ENCODE measurements around the gene EIF3K.
"Not testable (repeated sequence)": the region's sequence is repeated elsewhere in the genome, so short reads cannot be mapped to it uniquely, and the experiment has no call there.

EIF3K gene

GRCh38 chr19:38617764-38618589 lies 1.0 kb upstream of the EIF3K start, which contains the start of gene MAP4K1:
TSS of gene MAP4K1 (minus strand) at chr19:38617953. CDS start at chr19:38617895, 58 bp downstream.
- no peak for DNase-seq (ENCODE audit: low spot score)

GRCh38 chr19:38619361-38620174 lies 580 bp downstream of the EIF3K start:
- no peak for DNase-seq (ENCODE audit: low spot score)

- DNase-seq (ENCODE audit: low spot score) = no peak
Observed at GRCh38 chr19:38624822-38625221, 5.8 kb downstream of the EIF3K start.

GRCh38 chr19:38626401-38626800 lies 7.4 kb downstream of the EIF3K start:
- no peak for DNase-seq (ENCODE audit: low spot score)

- DNase-seq (ENCODE audit: low spot score) = no peak
Observed at GRCh38 chr19:38629568-38629967, 10.6 kb downstream of the EIF3K start.

GRCh38 chr19:38631301-38631700 lies 12.3 kb downstream of the EIF3K start:
- DNase-seq (ENCODE audit: low spot score) = not testable (repeated sequence)

- DNase-seq (ENCODE audit: low spot score) = not testable (repeated sequence)
Observed at GRCh38 chr19:38631811-38632475, 13.0 kb downstream of the EIF3K start.

GRCh38 chr19:38632476-38633213 lies 13.7 kb downstream of the EIF3K start:
- no peak for DNase-seq (ENCODE audit: low spot score)

GRCh38 chr19:38634757-38635482 lies 15.9 kb downstream of the EIF3K start:
- peak; percentile 74 for DNase-seq (ENCODE audit: low spot score)

- DNase-seq (ENCODE audit: low spot score) = no peak
Observed at GRCh38 chr19:38635483-38636399, 16.8 kb downstream of the EIF3K start.

- no peak for DNase-seq (ENCODE audit: low spot score)
Observed at GRCh38 chr19:38638461-38638860, 19.5 kb downstream of the EIF3K start.

- DNase-seq (ENCODE audit: low spot score) = no peak
Observed at GRCh38 chr19:38639679-38640078, 20.7 kb downstream of the EIF3K start.

GRCh38 chr19:38640368-38640767 lies 21.4 kb downstream of the EIF3K start:
- no peak for DNase-seq (ENCODE audit: low spot score)

- no peak for DNase-seq (ENCODE audit: low spot score)
Observed at GRCh38 chr19:38642176-38642575, 23.2 kb downstream of the EIF3K start.

- DNase-seq (ENCODE audit: low spot score) = no peak
Observed at GRCh38 chr19:38644719-38645118, 25.7 kb downstream of the EIF3K start.

GRCh38 chr19:38647368-38647965 lies 28.5 kb downstream of the EIF3K start, which contains the start of gene ACTN4:
TSS of gene ACTN4 (plus strand) at chr19:38647649. CDS start at chr19:38647746, 97 bp downstream.
- peak; percentile 98 for DNase-seq (ENCODE audit: low spot score)

- no peak for DNase-seq (ENCODE audit: low spot score)
Observed at GRCh38 chr19:38647966-38648768, 29.2 kb downstream of the EIF3K start.

- DNase-seq (ENCODE audit: low spot score) = no peak
Observed at GRCh38 chr19:38648769-38649304, 29.8 kb downstream of the EIF3K start.

All from HuH-7 (cell line).